HepG2 (cell line): ENCODE measurements around the gene SPOP. TPM values are rescaled to one million over a fixed set of nuclear protein-coding genes. Genes with fewer than 3 reads are reported as not detected.

Source experiments
- DZIP1 ChIP-seq: sonication (generic); formaldehyde crosslinking; IDR thresholded peaks from 2 replicates; pipeline ENCODE4 v1.5.0; 2020; ENCODE audit warnings: mild to moderate bottlenecking, missing genetic modification reagents
- EHMT2 ChIP-seq: fragments of 200-600 bp; sonication (generic); IDR thresholded peaks from 2 replicates; pipeline ENCODE4 v1.7.0; 2017; ENCODE audit warnings: antibody characterized with exemption, low read depth, low read length, borderline replicate concordance
- GLI4 ChIP-seq: sonication (generic); formaldehyde crosslinking; IDR thresholded peaks from 2 replicates; pipeline ENCODE4 v1.5.1; 2020; ENCODE audit warnings: missing genetic modification reagents, mild to moderate bottlenecking, moderate library complexity, borderline replicate concordance
- KAT7 ChIP-seq: IDR thresholded peaks from 2 replicates; pipeline ENCODE4 v1.6.1; 2018; ENCODE audit warnings: borderline replicate concordance, missing compliant biosample characterization
- MYNN ChIP-seq: sonication (generic); formaldehyde crosslinking; IDR thresholded peaks from 2 replicates; pipeline ENCODE4 v1.4.0; 2020; ENCODE audit warnings: mild to moderate bottlenecking, low read depth, missing genetic modification reagents
- PRDM15 ChIP-seq: sonication (generic); formaldehyde crosslinking; IDR thresholded peaks from 2 replicates; pipeline ENCODE4 v1.4.0; 2020; ENCODE audit warnings: missing genetic modification reagents
- RERE ChIP-seq: IDR thresholded peaks from 2 replicates; pipeline ENCODE4 v1.6.1; 2016; ENCODE audit warnings: low read depth, missing genetic modification reagents, missing compliant biosample characterization
- SETDB1 ChIP-seq: sonication (generic); formaldehyde crosslinking; IDR thresholded peaks from 2 replicates; pipeline ENCODE4 v1.5.1; 2020; ENCODE audit warnings: missing genetic modification reagents, mild to moderate bottlenecking, borderline replicate concordance
- ZBTB38 ChIP-seq: sonication (generic); formaldehyde crosslinking; IDR thresholded peaks from 2 replicates; pipeline ENCODE4 v1.5.1; 2020; ENCODE audit warnings: mild to moderate bottlenecking, missing genetic modification reagents
- ZFP62 ChIP-seq: sonication (generic); formaldehyde crosslinking; IDR thresholded peaks from 2 replicates; pipeline ENCODE4 v1.4.0; 2020; ENCODE audit warnings: missing genetic modification reagents
- ZNF232 ChIP-seq: sonication (generic); formaldehyde crosslinking; IDR thresholded peaks from 2 replicates; pipeline ENCODE4 v1.4.0; 2020; ENCODE audit warnings: missing genetic modification reagents, borderline replicate concordance
- ZNF33B ChIP-seq: sonication (generic); formaldehyde crosslinking; IDR thresholded peaks from 2 replicates; pipeline ENCODE4 v1.5.1; 2020; ENCODE audit warnings: mild to moderate bottlenecking, missing genetic modification reagents
- ZNF570 ChIP-seq: sonication (generic); formaldehyde crosslinking; IDR thresholded peaks from 2 replicates; pipeline ENCODE4 v1.4.0; 2020; ENCODE audit warnings: mild to moderate bottlenecking, missing genetic modification reagents, borderline replicate concordance
- ZNF703 ChIP-seq: sonication (generic); formaldehyde crosslinking; IDR thresholded peaks from 2 replicates; pipeline ENCODE4 v1.5.1; 2020; ENCODE audit warnings: missing genetic modification reagents, mild to moderate bottlenecking, moderate library complexity, borderline replicate concordance
- ZNF841 ChIP-seq: sonication (generic); formaldehyde crosslinking; IDR thresholded peaks from 2 replicates; pipeline ENCODE4 v1.8.1; 2023; ENCODE audit warnings: missing genetic modification reagents, borderline replicate concordance
- polyA plus RNA-seq, 8 experiments: library from polyadenylated mRNA; depleted of rRNA in 3 of 8; stranded (reverse) in 7 of 8; unstranded in 1 of 8; fragments of >200 nt; fragmentation: Illumina TruSeq in 4 of 8; extraction: Trizol in 4 of 8; gene quantifications; 2 replicates each; pipeline versions ENCODE4 v1.2.1 to v1.2.3, GENCODE V29; 2011 to 2016; ENCODE audit warnings: low read depth in 4 of 8, missing spikeins in 1 of 8, mixed read lengths in 1 of 8; ENCODE audit not compliant: insufficient read depth in 1 of 8
- total RNA-seq, 5 experiments: library from RNA; depleted of rRNA; stranded (reverse); fragments of >200 nt; fragmentation: Illumina TruSeq; extraction: Trizol; gene quantifications; 2 replicates each; pipeline ENCODE4 v1.2.3, GENCODE V29; 2016; ENCODE audit warnings: low read depth in 1 of 5

The SPOP gene
- total and polyA plus RNA-seq, 2 of the 13 experiments (the other 11 are each of a cell fraction or from before 2014, with no cell fraction given) = 52.8 to 60.8 TPM

DNA sequence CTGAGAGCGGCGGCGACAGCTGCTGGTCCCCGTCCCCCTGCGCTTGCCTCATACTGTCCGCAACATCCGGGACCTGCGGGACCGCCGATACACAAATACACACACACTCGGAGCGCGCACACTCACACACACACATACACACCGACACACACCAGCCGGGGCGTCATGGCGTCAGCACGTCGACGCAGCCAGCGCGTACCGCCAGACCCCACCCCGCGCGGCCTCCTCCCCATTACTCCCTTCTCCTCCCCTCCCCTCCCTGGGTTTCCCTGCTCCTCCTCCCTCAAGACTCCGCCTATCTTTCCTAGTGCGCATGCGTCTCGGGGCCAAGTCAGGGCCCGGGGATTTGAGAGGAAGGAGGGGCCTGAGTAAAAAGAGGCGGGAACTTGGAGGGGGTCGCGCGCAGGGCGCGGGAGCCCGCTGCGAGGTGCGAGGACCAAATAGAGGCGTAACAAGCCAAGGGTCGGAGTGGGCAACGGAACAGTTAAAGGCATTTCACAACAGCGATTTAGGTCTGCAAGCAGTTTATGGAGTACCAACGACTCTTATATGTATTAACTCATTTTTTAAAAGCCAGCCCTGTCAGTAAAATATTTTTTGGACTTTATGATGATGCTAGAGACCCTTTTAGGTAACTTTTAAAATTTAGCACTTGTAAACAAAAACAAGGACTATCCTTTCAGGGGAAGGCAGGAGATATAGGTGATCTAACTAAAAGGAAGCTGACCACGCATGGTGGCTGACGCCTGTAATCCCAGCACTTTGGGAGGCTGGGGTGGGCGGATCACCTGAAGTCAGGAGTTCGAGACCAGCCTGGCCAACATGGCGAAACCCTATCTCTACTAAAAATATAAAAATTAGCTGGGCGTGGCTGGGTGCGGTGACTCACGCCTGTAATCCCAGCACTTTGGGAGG, at the start of gene SPOP (continued):
- TF ChIP-seq ZNF232 (peak; percentile 98), KAT7 (CRISPR knock-in tag) (0 out of 2 replicates have a peak, but pooled peaks have one; percentile 57), PRDM15 (CRISPR knock-in tag) (peak; percentile 41; the same call in 1 of the 2 replicates), DZIP1 (CRISPR knock-in tag) (peak; percentile 98), SETDB1 (CRISPR knock-in tag) (peak; percentile 84; the same call in 1 of the 2 replicates), EHMT2 (no peak), ZFP62 (CRISPR knock-in tag) (no peak), RERE (CRISPR knock-in tag) (peak; percentile 48; the same call in 1 of the 2 replicates), ZNF841 (CRISPR knock-in tag) (peak; percentile 96), GLI4 (CRISPR knock-in tag) (peak; percentile 93; the same call in 1 of the 2 replicates), ZNF33B (peak; percentile 100), MYNN (CRISPR knock-in tag) (peak; percentile 96), ZBTB38 (CRISPR knock-in tag) (peak; percentile 75), ZNF570 (peak; percentile 82; the same call in 1 of the 2 replicates), ZNF703 (CRISPR knock-in tag) (no peak)
